SU-DHL-6 (cell line): ENCODE measurements around the gene ATP5PD.

Source experiments
- H2AFZ ChIP-seq: fragments of 200-600 bp; sonication (generic); 2 replicates; pipeline ENCODE4 v1.6.1; 2014; ENCODE audit warnings: low read depth, mild to moderate bottlenecking, moderate library complexity, mixed read lengths, antibody characterized with exemption, low read length; ENCODE audit not compliant: severe bottlenecking
- H3F3A ChIP-seq: fragments of 200-600 bp; shearing (Covaris generic); 2 replicates; pipeline ENCODE4 v1.6.0; 2016; ENCODE audit warnings: antibody characterized with exemption, mild to moderate bottlenecking; ENCODE audit not compliant: insufficient read depth
- H3K27ac ChIP-seq: fragments of 200-600 bp; sonication (generic); 2 replicates; pipeline ENCODE4 v1.5.1; 2016; ENCODE audit warnings: low read depth, mild to moderate bottlenecking, low read length, moderate library complexity, mixed read lengths
- H3K27me3 ChIP-seq: fragments of 200-600 bp; sonication (generic), shearing (Covaris generic); 2 replicates; pipeline ENCODE4 v1.6.0; 2014; ENCODE audit warnings: mild to moderate bottlenecking, low read length
- H3K36me3 ChIP-seq: fragments of 200-600 bp; sonication (generic); 2 replicates; pipeline ENCODE4 v1.6.1; 2014; ENCODE audit warnings: mild to moderate bottlenecking, low read length, mixed read lengths
- H3K4me2 ChIP-seq: fragments of 300-600, 200-600 bp; shearing (Covaris generic), sonication (generic); 2 replicates; pipeline ENCODE4 v1.6.0; 2014; ENCODE audit warnings: low read length, low read depth, mild to moderate bottlenecking; ENCODE audit not compliant: poor library complexity, severe bottlenecking
- H3K4me3 ChIP-seq: fragments of 200-600 bp; sonication (generic); 2 replicates; pipeline ENCODE4 v1.5.1; 2014; ENCODE audit warnings: antibody characterized with exemption, low read length, mild to moderate bottlenecking, mixed read lengths; ENCODE audit not compliant: insufficient read depth, poor library complexity, severe bottlenecking
- H3K79me2 ChIP-seq: fragments of 200-600 bp; sonication (generic); 2 replicates; pipeline ENCODE4 v1.6.1; 2014; ENCODE audit warnings: mild to moderate bottlenecking, low read length, moderate library complexity; ENCODE audit not compliant: insufficient read depth
- H3K9ac ChIP-seq: fragments of 200-600 bp; sonication (generic); 2 replicates; pipeline ENCODE4 v1.7.0; 2014; ENCODE audit warnings: mild to moderate bottlenecking, low read length
- H3K9me2 ChIP-seq: fragments of 200-600 bp; sonication (generic); replicated peaks from 2 replicates; pipeline ENCODE4 v1.6.1; 2014; ENCODE audit warnings: low read length; ENCODE audit not compliant: insufficient read depth
- H3K9me3 ChIP-seq: fragments of 200-600 bp; sonication (generic); 2 replicates; pipeline ENCODE4 v1.6.1; 2014; ENCODE audit warnings: low read length, mixed read lengths; ENCODE audit not compliant: insufficient read depth
- H4K20me1 ChIP-seq: fragments of 200-600 bp; sonication (generic); 2 replicates; pipeline ENCODE4 v1.6.1; 2014; ENCODE audit warnings: low read depth, mild to moderate bottlenecking, antibody characterized with exemption, low read length, moderate library complexity, mixed read lengths
- EZH2phosphoT487 ChIP-seq: fragments of 200-600 bp; sonication (generic), shearing (Covaris generic); conservative IDR thresholded peaks from 2 replicates; pipeline ENCODE4 v1.6.1; 2018; ENCODE audit warnings: mild to moderate bottlenecking, antibody characterized with exemption, low read length, moderate library complexity, mixed read lengths
- TF ChIP-seq, protein P1 (sequence below): fragments of 200-600 bp; sonication (generic); IDR thresholded peaks from one replicate; pipeline ENCODE4 v1.5.1; 2017; ENCODE audit warnings: antibody characterized with exemption, mild to moderate bottlenecking, low read length, moderate library complexity; ENCODE audit not compliant: insufficient read depth, poor library complexity, severe bottlenecking

ATP5PD gene

DNA sequence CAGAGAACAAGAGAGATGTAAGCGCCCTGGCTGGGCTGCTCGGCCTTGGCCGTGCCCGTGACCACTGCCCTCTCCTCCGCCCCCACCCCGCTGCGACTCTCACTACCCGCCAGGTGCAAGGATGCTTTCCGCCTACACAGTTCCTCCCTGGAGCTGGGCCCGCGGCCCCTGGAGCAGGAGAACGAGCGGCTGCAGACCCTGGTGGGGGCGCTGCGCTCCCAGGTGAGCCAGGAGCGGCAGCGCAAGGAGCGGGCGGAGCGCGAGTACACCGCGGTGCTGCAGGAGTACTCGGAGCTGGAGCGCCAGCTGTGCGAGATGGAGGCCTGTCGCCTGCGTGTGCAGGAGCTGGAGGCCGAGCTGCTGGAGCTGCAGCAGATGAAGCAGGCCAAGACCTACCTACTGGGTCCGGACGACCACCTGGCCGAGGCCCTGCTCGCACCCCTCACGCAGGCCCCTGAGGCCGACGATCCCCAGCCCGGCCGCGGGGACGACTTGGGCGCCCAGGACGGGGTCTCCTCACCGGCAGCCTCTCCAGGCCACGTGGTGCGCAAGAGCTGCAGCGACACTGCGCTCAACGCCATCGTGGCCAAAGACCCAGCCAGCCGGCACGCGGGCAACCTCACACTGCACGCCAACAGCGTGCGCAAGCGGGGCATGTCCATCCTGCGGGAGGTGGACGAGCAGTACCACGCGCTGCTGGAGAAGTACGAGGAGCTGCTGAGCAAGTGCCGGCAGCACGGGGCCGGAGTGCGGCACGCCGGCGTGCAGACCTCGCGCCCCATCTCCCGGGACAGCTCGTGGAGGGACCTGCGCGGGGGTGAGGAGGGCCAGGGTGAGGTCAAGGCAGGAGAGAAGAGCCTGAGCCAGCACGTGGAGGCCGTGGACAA lies 43.5 kb downstream of the ATP5PD start:
- no peaks in the 10 kb centered on the region for H3K9me2 ChIP-seq
- H3K27me3 ChIP-seq: no peaks in the 10 kb centered on the region
- no peak overlapping the region for H3K27ac ChIP-seq
- no peaks in the 10 kb centered on the region for H3K9me3 ChIP-seq
- H3K4me3 ChIP-seq: no peak overlapping the region
- TF ChIP-seq EZH2phosphoT487: no peak
- TF ChIP-seq, protein P1, sequence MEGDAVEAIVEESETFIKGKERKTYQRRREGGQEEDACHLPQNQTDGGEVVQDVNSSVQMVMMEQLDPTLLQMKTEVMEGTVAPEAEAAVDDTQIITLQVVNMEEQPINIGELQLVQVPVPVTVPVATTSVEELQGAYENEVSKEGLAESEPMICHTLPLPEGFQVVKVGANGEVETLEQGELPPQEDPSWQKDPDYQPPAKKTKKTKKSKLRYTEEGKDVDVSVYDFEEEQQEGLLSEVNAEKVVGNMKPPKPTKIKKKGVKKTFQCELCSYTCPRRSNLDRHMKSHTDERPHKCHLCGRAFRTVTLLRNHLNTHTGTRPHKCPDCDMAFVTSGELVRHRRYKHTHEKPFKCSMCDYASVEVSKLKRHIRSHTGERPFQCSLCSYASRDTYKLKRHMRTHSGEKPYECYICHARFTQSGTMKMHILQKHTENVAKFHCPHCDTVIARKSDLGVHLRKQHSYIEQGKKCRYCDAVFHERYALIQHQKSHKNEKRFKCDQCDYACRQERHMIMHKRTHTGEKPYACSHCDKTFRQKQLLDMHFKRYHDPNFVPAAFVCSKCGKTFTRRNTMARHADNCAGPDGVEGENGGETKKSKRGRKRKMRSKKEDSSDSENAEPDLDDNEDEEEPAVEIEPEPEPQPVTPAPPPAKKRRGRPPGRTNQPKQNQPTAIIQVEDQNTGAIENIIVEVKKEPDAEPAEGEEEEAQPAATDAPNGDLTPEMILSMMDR: no peak
- no peak overlapping the region for H2AFZ ChIP-seq
- H3F3A ChIP-seq: no peaks in the 10 kb centered on the region
- H3K79me2 ChIP-seq: no peaks in the 10 kb centered on the region
- no peak overlapping the region for H3K9ac ChIP-seq
- H3K36me3 ChIP-seq: no peaks in the 10 kb centered on the region
- H4K20me1 ChIP-seq: no peaks in the 10 kb centered on the region
- H3K4me2 ChIP-seq: no peak overlapping the region

DNA sequence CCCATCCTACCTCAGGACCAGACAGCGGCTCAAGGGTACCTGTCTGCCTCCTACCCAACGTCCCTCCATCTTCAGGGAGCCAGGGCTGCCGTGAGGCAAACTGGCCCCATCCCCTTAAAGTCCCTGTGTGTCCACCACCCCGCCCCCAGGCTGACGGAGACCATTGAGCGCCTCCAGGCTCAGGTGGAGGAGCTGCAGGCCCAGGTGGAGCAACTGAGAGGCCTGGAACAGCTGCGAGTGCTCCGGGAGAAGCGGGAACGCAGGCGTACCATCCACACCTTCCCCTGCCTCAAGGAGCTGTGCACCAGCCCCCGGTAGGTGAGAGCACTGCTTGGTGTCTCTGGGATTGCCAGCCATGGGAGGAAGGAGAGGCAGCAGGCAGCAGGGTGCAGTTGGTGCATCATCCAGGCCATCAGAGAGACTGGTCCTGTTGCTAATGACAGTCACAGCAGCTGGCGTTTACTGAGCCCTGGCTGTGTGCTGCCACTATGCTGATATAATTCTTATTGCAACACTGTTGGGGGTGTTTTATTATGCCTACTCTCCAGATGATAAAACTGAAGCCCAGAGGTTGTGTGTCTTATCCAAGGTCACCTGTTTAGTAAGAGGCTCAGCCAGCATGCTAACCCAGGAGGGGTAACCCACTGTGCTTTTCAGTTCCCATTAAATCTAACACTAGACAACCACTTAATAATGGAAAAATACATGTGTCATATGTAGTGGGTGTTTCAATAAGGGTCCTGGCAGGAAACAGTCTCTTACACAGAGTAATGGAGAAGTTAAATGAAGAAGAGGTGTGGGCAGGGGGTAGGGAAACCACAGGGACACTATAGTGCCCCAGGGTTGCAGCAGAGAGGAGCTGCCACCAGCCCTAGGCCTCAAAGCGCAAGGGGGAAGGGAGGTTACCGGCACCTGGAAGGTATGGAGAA lies 44.6 kb downstream of the ATP5PD start:
- no peak for TF ChIP-seq EZH2phosphoT487
- TF ChIP-seq, protein P1: no peak
- Histone ChIP-seq H3K79me2 (no peaks in the 10 kb centered on the region), H3K9ac (no peak overlapping the region), H3F3A (no peaks in the 10 kb centered on the region), H4K20me1 (no peaks in the 10 kb centered on the region), H3K9me2 (no peaks in the 10 kb centered on the region), H3K4me3 (no peak overlapping the region), H3K27me3 (no peaks in the 10 kb centered on the region), H3K9me3 (no peaks in the 10 kb centered on the region), H3K4me2 (no peak overlapping the region), H3K36me3 (no peaks in the 10 kb centered on the region), H3K27ac (no peak overlapping the region), H2AFZ (no peak overlapping the region)

DNA sequence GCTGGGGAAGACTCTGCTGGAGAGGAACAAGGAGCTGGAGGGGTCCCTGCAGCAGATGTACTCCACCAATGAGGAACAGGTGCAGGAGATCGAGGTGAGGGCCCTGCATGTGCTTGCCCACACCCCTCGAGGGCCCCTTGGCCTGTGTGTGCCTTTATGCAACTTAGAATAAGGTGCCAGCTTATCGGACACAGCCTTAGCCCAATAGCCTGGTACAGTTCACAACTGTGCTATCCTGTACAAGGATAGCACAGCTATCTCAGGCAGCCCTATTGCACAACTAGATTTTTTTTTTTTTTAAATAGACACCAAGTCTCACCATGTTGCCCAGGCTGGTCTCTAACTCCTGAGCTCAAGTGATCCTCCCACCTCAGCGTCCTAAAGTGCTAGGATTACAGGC lies 47.2 kb downstream of the ATP5PD start:
- no peak overlapping the region for H3K4me2 ChIP-seq
- H3K79me2 ChIP-seq: no peaks in the 10 kb centered on the region
- H3K4me3 ChIP-seq: no peak overlapping the region
- no peaks in the 10 kb centered on the region for H3K9me2 ChIP-seq
- H3K36me3 ChIP-seq: no peaks in the 10 kb centered on the region
- no peaks in the 10 kb centered on the region for H3F3A ChIP-seq
- TF ChIP-seq, protein P1: no peak
- no peak for TF ChIP-seq EZH2phosphoT487
- no peaks in the 10 kb centered on the region for H3K9me3 ChIP-seq
- H4K20me1 ChIP-seq: no peaks in the 10 kb centered on the region
- H3K27me3 ChIP-seq: no peaks in the 10 kb centered on the region
- no peak overlapping the region for H2AFZ ChIP-seq
- no peak overlapping the region for H3K9ac ChIP-seq
- no peak overlapping the region for H3K27ac ChIP-seq
